ENCODE data around the gene TOM1L2.

DNA sequence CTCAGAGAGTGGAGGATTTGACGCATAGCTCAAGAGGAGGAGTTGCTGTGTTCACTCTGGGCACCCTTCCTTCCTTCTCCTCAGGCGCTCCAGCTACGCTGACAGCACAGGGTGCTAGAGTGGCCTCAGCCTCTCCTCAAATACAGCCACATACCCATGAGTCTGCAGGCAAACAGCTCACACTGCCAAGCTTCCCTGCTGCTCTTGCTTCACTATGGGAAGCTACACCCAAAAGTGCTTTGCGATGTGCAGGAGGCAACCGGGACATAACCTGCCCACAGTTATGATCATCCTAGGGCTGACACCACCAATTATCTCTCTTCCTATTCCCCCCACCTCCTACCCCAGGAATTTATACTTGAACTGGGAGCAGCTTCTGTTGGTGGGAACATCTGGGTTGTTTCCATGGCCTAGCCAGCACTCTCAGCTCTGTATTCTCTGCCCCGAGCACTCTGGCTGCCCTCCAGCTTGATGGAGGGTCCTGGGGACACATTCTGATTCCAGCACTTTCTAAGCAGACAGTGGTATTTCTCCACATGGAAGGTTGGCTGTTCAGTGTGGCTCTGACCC lies 95.2 kb downstream of the TOM1L2 start:
- TF ChIP-seq POLR2A (IDR thresholded peaks at IDR 0.05) = no peak
- TF ChIP-seq, protein P1, sequence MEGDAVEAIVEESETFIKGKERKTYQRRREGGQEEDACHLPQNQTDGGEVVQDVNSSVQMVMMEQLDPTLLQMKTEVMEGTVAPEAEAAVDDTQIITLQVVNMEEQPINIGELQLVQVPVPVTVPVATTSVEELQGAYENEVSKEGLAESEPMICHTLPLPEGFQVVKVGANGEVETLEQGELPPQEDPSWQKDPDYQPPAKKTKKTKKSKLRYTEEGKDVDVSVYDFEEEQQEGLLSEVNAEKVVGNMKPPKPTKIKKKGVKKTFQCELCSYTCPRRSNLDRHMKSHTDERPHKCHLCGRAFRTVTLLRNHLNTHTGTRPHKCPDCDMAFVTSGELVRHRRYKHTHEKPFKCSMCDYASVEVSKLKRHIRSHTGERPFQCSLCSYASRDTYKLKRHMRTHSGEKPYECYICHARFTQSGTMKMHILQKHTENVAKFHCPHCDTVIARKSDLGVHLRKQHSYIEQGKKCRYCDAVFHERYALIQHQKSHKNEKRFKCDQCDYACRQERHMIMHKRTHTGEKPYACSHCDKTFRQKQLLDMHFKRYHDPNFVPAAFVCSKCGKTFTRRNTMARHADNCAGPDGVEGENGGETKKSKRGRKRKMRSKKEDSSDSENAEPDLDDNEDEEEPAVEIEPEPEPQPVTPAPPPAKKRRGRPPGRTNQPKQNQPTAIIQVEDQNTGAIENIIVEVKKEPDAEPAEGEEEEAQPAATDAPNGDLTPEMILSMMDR (IDR thresholded peaks at IDR 0.05) = no peak

Data from heart left ventricle (tissue), 13 donors.